ENCODE data around the gene GGNBP2. TPM values are rescaled to one million over a fixed set of nuclear protein-coding genes. Genes with fewer than 3 reads are reported as not detected.
"Not testable (repeated sequence)": the region's sequence is repeated elsewhere in the genome, so short reads cannot be mapped to it uniquely, and the experiment has no call there.

The GGNBP2 gene
- total RNA-seq, 6 experiments from 2014 or later = 53.1 to 62.8 (median 54.2) TPM

GRCh38 chr17:36504156-36504545 lies 40.6 kb upstream of the GGNBP2 start:
- DNase-seq = no peak
- Mint-ChIP-seq H3K27ac (no peak overlapping the region), H3K27me3 (ENCODE audit: insufficient read depth) (no peaks in the 10 kb centered on the region; the same call in 1 of the 2 replicates), H3K9me3 (no peaks in the 10 kb centered on the region), H3K4me1 (ENCODE audit: low read depth) (no peaks in the 10 kb centered on the region), H3K4me3 (no peak overlapping the region), H3K36me3 (ENCODE audit: low read depth) (peaks cover 16% of the 10 kb centered on the region)
- no peak for TF ChIP-seq CTCF (IDR thresholded peaks at IDR 0.05)

DNA sequence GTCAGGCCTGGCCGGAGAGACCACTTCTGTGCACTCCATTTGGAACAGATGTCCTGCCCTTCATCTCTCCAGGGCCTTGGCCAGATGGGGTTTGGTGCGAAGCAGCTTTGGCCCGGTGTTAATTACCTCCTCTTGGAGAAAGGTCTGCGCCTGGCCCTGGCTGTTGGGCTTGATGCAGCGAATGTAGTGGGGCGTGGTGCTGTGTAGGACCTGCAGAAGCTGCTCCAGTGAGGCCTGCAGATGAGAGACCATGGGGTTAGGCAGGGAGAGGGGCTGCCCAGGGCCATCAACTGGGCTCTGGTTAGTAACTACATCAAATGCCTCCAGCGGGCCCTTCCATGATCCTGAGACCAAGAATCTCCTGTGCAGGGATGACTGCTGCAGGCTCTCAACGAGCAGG lies 39.5 kb upstream of the GGNBP2 start:
- DNase-seq = no peak
- Mint-ChIP-seq H3K9me3 (no peaks in the 10 kb centered on the region), H3K27ac (no peak overlapping the region), H3K4me3 (no peak overlapping the region), H3K36me3 (ENCODE audit: low read depth) (peaks cover 19% of the 10 kb centered on the region), H3K4me1 (ENCODE audit: low read depth) (no peaks in the 10 kb centered on the region), H3K27me3 (ENCODE audit: insufficient read depth) (no peaks in the 10 kb centered on the region; the same call in 1 of the 2 replicates)
- no peak for TF ChIP-seq CTCF (IDR thresholded peaks at IDR 0.05)

- Mint-ChIP-seq H3K36me3 (ENCODE audit: low read depth) (peaks cover 23% of the 10 kb centered on the region), H3K9me3 (no peaks in the 10 kb centered on the region)
- TF ChIP-seq CTCF (IDR thresholded peaks at IDR 0.05) = no peak
These were observed 38.4 kb upstream of the GGNBP2 start for GRCh38 chr17:36506249-36506826.

DNA sequence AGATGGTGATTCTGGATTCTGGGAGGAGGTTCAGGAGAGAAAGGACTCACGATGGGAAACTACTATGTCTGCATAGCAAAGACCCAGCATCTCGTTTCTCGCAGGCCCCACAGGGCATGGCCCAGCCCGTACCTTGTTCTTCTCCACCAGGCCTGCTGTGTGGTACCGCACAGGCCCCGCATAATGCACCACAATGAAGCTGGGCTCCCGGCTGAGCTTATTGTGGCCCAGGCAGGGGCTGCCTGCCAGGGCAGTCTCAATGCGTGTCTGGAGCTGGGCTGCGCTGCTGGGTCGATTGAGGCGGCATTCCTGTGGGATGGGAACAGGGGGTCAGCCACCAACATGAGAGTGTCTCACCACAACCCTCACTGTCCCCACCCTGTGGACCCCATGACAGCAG lies 37.9 kb upstream of the GGNBP2 start:
- Mint-ChIP-seq H3K27me3 (ENCODE audit: insufficient read depth) (no peaks in the 10 kb centered on the region; the same call in 1 of the 2 replicates), H3K4me1 (ENCODE audit: low read depth) (no peaks in the 10 kb centered on the region), H3K4me3 (no peak overlapping the region), H3K9me3 (no peaks in the 10 kb centered on the region), H3K27ac (no peak overlapping the region), H3K36me3 (ENCODE audit: low read depth) (peaks cover 23% of the 10 kb centered on the region)
- TF ChIP-seq CTCF (IDR thresholded peaks at IDR 0.05) = no peak
- DNase-seq = no peak

More at GRCh38 chr17:36506249-36506826, 38.4 kb upstream of the GGNBP2 start:
- H3K27ac Mint-ChIP-seq = no peak overlapping the region
- no peaks in the 10 kb centered on the region for H3K4me1 Mint-ChIP-seq (ENCODE audit: low read depth)
- no peaks in the 10 kb centered on the region; the same call in 1 of the 2 replicates for H3K27me3 Mint-ChIP-seq (ENCODE audit: insufficient read depth)
- no peak overlapping the region for H3K4me3 Mint-ChIP-seq
- no peak for DNase-seq

DNA sequence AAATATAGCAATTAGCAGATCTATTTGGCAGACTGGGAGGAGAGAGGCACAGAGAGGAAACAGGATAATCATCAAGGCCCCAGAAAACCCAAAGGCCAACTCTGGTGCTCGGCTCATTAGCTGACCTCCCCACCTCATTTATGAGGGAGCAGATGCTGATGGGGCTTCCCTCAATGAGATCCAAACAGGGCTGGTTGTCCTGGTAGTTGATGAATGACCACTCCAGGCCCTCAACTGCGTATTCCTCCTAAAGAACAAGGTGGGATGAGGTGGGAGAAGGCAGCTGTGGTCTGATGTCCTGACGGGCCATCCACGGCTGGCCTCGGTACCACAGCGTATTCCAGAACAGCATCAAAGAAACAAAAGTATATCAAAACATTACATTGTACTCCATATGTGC lies 37.5 kb upstream of the GGNBP2 start:
- Mint-ChIP-seq H3K27me3 (ENCODE audit: insufficient read depth) (no peaks in the 10 kb centered on the region; the same call in 1 of the 2 replicates), H3K9me3 (no peaks in the 10 kb centered on the region), H3K27ac (no peak overlapping the region), H3K4me3 (no peak overlapping the region), H3K36me3 (ENCODE audit: low read depth) (peaks cover 23% of the 10 kb centered on the region), H3K4me1 (ENCODE audit: low read depth) (no peaks in the 10 kb centered on the region)
- no peak for TF ChIP-seq CTCF (IDR thresholded peaks at IDR 0.05)
- no peak for DNase-seq

DNA sequence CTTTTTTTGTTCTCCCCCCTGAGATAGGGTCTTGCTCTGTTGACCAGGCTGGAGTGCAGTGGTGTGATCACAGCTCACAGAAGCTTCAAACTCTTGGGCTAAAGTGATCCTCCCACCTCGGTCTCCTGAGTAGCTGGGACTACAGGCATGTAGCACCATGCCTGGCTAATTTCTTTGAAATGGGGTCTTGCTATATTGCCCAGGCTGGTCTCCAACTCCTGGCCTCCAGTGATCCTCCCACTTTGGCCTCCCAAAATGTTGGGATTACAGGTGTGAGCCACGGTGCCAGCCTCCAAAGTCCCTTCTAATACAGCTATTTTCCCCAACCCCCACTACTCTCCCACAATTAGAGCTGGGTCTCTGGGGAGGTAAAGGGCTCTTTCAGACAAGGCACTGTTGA lies 36.3 kb upstream of the GGNBP2 start:
- peaks cover 17% of the 10 kb centered on the region for H3K36me3 Mint-ChIP-seq (ENCODE audit: low read depth)
- not testable (repeated sequence) for DNase-seq; H3K9me3 Mint-ChIP-seq; H3K4me1 Mint-ChIP-seq (ENCODE audit: low read depth); H3K27me3 Mint-ChIP-seq (ENCODE audit: insufficient read depth); H3K4me3 Mint-ChIP-seq; H3K27ac Mint-ChIP-seq

All from HFFc6 (cell line).